Stimulated activated CD8-positive, alpha-beta memory T cell treated with anti-CD3 and anti-CD28 coated beads, Interleukin-2, amount 100 ng/mL, for 1 hour (primary cell): ENCODE data around the gene KY.

Experiments
- DNase-seq, 2 donors: peaks; one replicate each; pipeline ENCODE4 v3.0.0-alpha.2; 2020; ENCODE audit warnings: low read depth in 2 of 2

The KY gene

DNA sequence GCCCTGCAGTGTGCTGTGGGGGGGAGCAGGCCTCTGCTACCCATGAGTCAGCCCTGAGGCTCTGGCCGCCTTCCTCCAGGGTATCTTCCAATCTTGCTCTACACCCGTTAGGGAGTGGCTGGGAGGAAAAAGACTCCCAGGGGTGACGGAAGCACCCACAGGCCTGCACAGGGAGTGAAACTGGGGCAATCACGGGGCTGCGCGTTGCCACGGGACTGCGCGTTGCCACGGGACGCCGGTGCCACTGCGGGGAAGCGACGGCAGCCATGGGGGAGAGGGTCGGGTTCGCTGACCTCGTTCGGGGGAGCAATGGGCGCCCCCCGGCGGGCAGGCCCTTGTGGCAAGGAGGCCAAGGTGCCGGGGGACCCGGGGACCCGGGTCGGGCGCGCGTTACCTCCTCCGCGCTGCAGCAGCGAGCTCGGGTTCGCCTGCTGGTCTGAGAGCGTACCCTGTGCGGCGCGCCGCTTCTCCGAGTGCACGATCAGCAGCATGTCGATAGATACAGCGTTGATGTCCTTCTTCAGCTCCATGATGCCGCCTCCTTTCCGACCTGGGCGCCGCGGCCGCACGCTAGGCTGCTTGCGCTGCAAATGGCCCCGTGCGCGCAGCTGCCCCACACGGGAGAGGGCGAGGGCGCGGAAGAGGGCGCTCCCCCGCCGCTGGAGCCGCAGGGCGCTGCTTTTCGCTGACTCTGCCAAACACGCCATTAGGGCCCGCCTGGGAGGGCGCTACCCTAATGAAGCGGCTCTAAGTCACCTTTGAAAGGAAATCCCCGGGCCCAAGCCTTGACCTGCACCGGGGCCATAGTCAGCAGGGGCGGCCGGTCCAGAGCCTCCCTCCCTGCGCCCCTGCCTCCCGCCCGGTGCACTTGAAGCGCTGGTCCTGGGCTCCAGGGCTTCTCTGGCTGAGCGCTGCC lies at the start of gene KY:
KY (minus strand) TSS at position 592 of the 916 bp plus-strand sequence; CDS start at position 530, 62 bp downstream.
- no peak for DNase-seq

GRCh38 chr3:134699721-134700120 lies 48.9 kb upstream of the KY start:
- no peak for DNase-seq

DNA sequence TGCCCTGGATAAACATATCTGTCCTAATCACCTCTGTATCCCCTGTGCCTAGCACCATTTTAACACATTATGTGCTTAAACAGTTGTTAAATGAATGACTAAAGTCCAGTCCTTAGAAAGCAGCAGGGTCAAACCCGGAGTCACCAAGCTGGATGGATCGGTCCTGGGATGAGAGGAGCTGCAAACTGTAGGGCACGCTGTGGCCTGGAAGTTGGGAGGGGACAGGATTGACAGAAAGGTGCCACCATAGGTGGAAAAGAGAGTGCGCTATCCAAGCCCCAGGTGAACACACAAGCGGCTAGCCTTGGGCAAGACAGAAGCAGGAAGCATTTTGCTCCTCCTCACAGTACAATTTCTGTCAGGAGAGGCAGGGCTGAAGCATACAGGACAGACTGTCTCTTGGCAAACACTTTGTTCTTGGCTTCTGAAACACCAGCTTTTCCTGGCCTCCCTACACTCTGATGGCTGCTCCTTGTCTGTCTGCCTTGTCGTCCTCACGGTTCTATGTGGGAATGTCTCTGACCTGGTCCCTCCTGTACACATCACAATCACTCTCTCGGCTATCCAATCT lies 48.4 kb upstream of the KY start:
- DNase-seq, result no peak

DNA sequence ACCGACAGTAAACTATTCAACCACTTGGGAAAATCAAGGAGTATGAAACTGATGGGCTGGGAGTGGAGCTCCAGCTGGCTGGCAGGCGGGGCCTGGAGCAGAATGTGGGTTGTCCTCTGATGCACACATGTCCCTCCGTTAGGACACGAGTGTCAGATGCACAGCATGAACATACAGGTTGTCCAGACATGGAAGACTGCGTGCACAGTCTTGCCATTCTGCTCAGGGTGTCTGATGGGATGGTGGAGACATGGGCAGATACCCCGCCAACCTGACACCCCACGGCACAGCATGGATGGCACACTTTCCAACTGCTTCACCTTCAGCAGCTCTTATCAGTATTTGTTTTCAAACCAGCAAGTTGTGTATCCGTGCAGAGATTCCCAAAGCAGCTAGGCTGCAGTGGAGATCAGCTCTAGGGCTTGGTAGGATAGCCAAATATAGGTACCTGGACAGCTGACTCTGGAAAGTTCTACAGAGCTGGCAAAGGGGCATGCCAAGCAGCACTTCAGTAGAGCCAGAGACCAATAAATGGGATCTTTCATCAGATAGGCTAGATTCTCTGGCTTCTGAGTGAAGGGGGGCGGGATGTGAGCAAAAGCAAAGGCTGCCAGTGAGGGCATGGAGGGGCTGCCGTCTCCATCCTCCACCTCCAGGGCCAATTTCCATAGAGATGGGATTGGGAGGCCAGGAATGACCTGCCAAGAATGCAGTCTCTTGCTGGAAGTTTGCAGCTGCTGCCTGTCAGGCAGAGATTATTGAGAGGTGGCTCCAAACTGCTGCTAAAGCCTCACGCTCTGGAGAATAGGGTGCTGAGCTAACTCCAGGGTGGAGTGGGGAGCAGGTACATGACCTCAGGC lies 47.2 kb upstream of the KY start:
- DNase-seq, result no peak

GRCh38 chr3:134696155-134696554 lies 45.3 kb upstream of the KY start:
- DNase-seq, result no peak

GRCh38 chr3:134694946-134695543 lies 44.2 kb upstream of the KY start:
- no peak for DNase-seq

GRCh38 chr3:134694466-134694865 lies 43.6 kb upstream of the KY start:
- DNase-seq, result no peak

DNA sequence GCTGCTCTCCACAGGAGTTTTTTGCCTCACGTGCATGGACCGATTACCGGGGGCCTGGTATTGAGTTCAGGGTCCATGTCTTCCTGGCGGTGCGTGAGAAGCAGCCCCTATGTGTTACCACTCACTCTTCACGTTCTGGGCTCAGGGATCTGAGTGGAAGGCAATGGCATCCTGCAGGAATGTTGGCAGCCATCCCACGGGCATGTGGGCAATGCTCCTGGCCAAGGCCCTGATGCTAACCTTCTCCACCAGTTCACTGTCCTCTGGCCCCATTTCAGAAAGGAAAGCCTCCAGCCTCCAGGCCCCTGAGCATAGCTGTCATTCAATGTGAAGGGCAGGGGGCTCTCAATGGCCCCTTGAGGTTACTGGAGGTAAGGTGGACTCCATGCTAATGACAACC lies 43.0 kb upstream of the KY start:
- DNase-seq, result no peak

GRCh38 chr3:134693226-134693625 lies 42.4 kb upstream of the KY start:
- no peak for DNase-seq

DNA sequence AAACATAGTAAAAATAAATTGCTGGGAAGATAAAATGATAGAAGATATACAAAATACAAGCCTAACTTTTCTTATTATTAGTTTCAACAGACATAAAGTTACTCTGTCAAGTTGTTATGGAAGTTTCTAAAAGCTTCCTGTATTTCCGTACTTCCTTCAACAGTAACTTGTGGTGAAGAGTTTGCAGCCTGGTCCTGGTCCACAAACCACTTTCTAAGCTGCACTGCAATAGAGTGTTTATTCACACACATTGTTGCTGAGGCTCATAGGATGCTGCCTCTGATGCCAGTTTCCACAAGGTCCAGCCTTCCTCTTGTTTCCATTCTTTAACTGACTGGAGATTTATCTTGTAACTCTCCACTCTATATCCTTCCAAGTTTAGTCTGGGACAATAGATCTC lies 39.4 kb upstream of the KY start:
- no peak for DNase-seq

DNA sequence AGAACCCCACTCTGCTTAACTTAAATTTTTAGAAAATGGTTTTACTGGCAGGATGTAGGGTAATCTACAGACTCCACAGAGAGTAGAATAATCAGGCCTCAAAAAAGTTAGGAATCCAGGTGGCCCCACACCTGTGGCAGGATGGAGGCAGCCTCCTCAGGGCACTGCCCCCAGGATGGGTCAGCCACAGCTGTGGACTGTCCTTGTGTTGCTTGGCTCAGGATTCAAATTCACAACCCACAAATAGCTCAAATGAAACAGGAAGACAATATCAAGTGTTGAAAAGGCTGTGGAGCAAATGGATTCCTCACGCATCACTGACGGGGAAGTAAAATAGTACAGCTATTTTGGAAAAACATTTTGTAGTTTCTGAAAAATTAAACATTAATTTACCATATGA lies 36.8 kb upstream of the KY start:
- no peak for DNase-seq

DNA sequence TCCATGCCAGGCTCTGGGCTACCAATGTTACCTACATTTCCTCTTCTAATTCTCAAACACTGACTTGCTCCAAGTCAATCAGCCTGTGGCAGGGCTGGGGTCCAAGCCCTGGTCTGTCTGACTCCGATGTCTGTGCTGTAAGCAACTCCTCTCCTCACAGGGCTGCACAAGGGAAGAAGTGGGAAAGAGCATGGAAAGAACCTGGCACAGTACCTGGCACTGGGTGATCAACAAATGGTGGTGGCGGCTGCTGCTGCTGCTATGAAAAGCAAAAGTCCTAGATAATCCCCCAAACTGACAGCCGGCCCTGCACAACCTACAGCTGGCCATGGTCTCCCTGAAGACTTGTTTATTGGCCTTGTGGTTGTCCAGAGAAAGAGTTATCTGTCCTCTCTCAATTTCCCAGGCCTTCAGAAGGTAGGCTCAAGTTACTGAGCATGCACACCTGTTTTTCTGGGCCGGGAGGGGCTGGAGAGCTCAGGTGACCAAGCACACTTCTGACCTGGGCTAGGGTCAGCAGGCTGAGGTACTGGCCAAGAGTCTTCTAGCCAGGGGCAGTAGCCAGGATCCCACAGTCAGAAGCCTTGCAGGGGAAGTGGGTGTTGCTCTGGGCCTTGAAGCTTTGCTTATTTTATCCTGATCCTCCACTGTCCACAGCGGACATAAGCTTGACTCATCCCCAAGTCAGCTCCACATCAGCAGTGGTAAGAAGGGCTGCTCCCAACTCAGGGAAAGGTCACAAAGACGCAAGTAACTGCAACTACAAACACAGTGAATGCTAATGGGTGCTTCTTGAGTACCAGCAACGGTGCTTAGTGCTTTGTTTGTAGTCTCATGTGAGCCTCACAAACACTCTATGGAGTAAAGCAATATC lies 35.3 kb upstream of the KY start:
- no peak for DNase-seq

DNA sequence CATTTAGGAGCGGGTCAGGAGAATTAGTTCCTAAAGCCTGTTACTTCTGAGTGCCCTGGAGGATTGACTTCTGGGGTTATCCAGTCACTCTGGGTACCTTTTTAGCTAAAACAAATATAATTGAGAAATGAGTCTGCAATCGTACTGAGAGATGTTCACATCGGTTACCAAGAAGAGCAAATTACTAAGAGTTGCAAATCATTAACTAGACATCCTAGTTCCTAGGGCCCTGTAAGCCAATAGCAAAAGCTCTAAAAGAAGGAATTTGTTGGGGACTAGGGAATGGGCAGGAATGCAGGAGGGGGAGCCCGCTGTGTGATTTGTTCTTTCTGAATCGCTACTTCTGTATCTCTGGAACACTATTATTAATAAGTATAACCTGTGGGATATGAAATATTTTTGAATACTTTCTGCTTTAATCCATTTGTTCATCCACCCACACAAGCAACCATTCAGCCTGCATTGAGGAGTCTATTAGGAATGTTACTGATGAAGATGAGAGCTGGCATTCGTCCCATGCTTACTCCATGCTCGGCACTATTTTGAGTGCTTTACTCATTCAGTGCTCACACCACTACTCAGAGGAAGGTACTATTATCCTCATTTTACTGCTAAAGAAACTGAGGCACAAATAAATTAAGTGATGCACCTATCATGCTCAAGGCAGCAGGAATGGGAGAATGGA lies 31.5 kb upstream of the KY start:
- no peak for DNase-seq

- DNase-seq, result no peak
Observed at GRCh38 chr3:134681522-134681900, 30.7 kb upstream of the KY start.

DNA sequence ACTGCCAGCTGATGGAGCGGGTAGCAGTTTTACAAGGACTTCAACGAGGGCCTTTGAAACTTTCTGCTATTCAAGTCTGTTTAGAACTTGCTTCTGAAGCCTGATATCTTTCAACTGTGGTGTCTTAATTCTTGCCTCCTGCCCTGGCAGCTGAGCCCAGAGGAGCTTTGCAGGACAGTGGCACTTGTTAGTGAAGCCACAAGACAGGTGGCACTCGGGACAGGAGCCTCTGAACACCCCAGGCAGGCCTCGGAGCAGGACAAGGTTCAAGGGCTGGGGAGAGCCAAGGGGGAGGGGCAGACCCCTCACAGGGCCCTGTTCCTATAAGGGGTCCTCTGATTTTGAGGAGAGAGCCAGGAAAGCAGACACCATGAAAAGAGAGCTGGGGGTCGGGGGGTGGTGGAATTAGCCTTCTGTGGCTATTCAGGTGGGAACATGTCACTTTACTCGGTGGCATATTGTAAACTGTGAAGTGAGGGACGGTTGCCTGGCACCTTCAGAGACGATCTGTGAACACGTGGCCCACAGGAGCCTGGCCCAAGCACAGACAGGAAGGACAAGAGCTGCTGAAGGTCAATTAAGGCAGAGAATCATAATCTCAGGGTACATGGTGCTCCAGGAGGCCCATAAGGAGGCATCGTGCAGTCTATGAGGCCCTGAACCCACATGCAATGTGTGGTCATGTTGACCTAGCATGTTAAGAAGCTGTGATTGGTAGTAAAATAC lies 30.1 kb upstream of the KY start:
- no peak for DNase-seq

DNA sequence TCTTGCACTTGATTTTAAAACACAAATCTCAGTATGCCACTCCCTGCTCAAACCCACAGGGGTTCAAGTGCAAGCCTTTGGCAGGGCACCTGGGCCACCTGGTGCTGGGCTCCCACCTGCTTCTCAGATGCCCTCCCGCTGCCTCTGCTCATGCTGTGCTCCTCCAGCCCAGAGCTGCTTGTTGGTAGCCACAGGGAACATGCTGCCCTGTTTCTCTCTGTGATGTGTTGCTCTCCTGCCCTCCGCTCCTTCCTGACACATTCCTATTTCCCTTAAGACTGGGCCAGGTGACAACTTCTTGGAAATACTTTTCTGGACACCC lies 27.1 kb upstream of the KY start:
- DNase-seq, result no peak

DNA sequence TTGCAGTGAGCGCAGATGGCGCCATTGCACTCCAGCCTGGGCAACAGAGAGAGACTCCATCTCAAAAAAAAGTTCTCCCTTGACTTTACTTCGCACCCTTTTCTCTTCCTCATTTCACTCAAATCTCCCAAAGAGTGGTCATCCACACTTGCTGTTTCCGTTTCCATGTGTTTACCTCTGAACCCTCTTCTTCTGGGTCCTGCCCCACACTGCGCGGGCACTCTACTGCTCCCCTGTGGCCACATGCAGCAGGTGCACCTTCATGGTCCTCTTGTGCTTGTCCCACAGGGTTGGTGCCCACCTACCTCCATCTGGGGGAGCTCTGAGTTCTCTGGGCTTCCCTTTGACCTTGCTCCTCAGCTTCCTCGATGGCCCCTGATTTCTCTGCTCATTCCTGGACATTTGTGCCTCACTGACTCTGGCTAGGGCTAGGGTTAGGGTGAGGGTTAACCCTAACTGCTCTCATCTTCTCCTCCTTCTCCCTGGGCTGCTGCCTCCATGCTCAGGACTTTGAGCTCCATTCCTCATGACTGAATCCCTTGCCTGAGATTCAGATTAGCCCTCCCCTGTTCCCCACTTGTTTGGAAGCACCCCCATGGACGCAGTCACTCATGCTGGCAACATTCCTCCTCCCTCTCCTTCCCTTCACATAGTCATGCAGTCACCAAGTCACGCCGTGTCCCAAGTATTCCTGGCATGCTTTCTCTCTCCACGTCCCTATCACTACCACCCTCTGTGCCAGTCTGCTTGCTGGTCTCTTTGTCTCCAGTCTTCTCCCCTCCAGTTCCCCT lies 26.6 kb upstream of the KY start:
- DNase-seq, result no peak

GRCh38 chr3:134675726-134676256 lies 25.0 kb upstream of the KY start:
- DNase-seq, result no peak

DNA sequence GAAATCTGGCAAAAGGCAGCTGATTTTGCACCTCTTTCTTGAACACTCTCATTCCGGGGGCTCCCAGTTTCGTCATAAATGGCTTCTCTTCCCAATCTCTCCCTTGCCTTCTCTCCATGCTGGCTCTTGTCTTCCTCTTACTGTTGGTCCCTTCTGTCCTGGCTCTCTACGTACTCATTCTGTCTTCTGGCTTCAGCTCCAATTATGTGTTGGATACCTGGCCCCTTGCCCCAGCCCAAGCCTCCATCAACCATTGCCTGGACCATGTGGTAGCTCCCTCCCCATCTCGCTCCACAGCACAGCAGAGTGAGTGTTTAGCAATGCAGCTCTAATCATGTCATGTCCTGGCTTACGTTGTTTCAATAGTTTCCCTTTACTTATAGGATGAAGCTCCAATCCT lies 21.7 kb upstream of the KY start:
- DNase-seq, result no peak
